OCI-LY1 (cell line): ENCODE results near the gene HLCS.

ENCODE experiments used
- H2AFZ ChIP-seq: fragments of 200-600 bp; sonication (generic), shearing (Covaris generic); 2 replicates; pipeline ENCODE4 v1.6.0; 2014; ENCODE audit warnings: antibody characterized with exemption, mild to moderate bottlenecking, low read length
- H3F3A ChIP-seq: fragments of 200-600 bp; sonication (generic), shearing (Covaris generic); 2 replicates; pipeline ENCODE4 v1.6.0; 2014; ENCODE audit warnings: mild to moderate bottlenecking, antibody characterized with exemption, low read length, moderate library complexity; ENCODE audit not compliant: insufficient read depth
- H3K27ac ChIP-seq: fragments of 200-600 bp; sonication (generic); 2 replicates; pipeline ENCODE4 v1.5.1; 2014; ENCODE audit warnings: low read length, mixed run types, mild to moderate bottlenecking, low read depth; ENCODE audit not compliant: poor library complexity, severe bottlenecking
- H3K27me3 ChIP-seq: fragments of 200-600 bp; sonication (generic); 2 replicates; pipeline ENCODE4 v1.6.0; 2014; ENCODE audit warnings: antibody characterized with exemption, mild to moderate bottlenecking, low read length, moderate library complexity; ENCODE audit not compliant: insufficient read depth
- H3K36me3 ChIP-seq: fragments of 200-600 bp; sonication (generic); 2 replicates; pipeline ENCODE4 v1.6.1; 2014; ENCODE audit warnings: mild to moderate bottlenecking, antibody characterized with exemption, low read length, moderate library complexity, mixed read lengths; ENCODE audit not compliant: insufficient read depth
- H3K4me1 ChIP-seq: fragments of 200-600 bp; sonication (generic); 2 replicates; pipeline ENCODE4 v1.5.1; 2014; ENCODE audit warnings: mild to moderate bottlenecking, low read length, moderate library complexity; ENCODE audit not compliant: insufficient read depth, severe bottlenecking
- H3K4me2 ChIP-seq: fragments of 200-600 bp; sonication (generic), shearing (Covaris generic); 2 replicates; pipeline ENCODE4 v1.6.1; 2014; ENCODE audit warnings: low read length
- H3K4me3 ChIP-seq: fragments of 200-600 bp; sonication (generic); 2 replicates; pipeline ENCODE4 v1.5.1; 2014; ENCODE audit warnings: low read length, low read depth, mild to moderate bottlenecking, mixed read lengths; ENCODE audit not compliant: poor library complexity, severe bottlenecking
- H3K79me2 ChIP-seq: fragments of 200-600 bp; shearing (Covaris generic); 2 replicates; pipeline ENCODE4 v1.6.1; 2016; ENCODE audit warnings: mixed run types, low read length, mixed read lengths; ENCODE audit not compliant: insufficient read depth
- H3K9ac ChIP-seq: fragments of 200-600 bp; sonication (generic), shearing (Covaris generic); 2 replicates; pipeline ENCODE4 v1.6.1; 2014; ENCODE audit warnings: mild to moderate bottlenecking, low read length, mixed read lengths
- H3K9me2 ChIP-seq: fragments of 200-600 bp; sonication (generic), shearing (Covaris generic); 2 replicates; pipeline ENCODE4 v1.6.1; 2014; ENCODE audit warnings: low read depth, mild to moderate bottlenecking, low read length, mixed read lengths
- H3K9me3 ChIP-seq: fragments of 200-600 bp; shearing (Covaris generic); 2 replicates; pipeline ENCODE4 v1.6.1; 2014; ENCODE audit warnings: low read length, mixed read lengths
- H4K20me1 ChIP-seq: fragments of 200-600 bp; sonication (generic), shearing (Covaris generic); 2 replicates; pipeline ENCODE4 v1.6.0; 2016; ENCODE audit warnings: mild to moderate bottlenecking, low read length; ENCODE audit not compliant: insufficient read depth
- EZH2 ChIP-seq: fragments of 200-600 bp; sonication (generic), shearing (Covaris generic); IDR thresholded peaks from 2 replicates; pipeline ENCODE4 v1.8.0; 2017; ENCODE audit warnings: borderline replicate concordance, mixed run types, mild to moderate bottlenecking, antibody characterized with exemption, low read length, moderate library complexity, mixed read lengths
- TF ChIP-seq, protein P1 (sequence below): fragments of 200-600 bp; sonication (generic), shearing (Covaris generic); IDR thresholded peaks from 2 replicates; pipeline ENCODE4 v1.5.1; 2017; ENCODE audit warnings: mild to moderate bottlenecking, antibody characterized with exemption, low read length, moderate library complexity, mixed read lengths

The HLCS gene

DNA sequence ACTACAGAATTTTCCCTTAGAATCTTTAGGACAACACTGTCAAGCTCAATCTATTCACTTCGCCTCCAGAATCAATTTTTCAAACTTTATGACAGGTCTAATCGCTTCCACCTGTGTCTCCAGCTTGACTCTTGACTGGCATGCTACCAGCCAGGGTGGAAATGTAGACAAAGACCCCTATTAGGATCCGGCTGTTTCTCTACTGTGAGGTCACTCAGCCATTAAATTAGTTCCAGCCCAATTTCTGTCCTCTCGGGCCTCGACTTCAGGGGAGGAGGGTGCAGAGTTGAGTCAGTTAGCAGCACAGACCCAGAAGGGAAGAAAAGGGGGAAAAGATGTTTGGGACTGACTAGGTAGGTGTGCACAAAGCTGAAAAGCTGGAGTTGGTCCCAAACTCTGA lies 78.5 kb downstream of the HLCS start:
- H3K27ac ChIP-seq: no peak overlapping the region
- peaks cover 14% of the 10 kb centered on the region for H3K9me3 ChIP-seq
- H3K4me1 ChIP-seq: no peaks in the 10 kb centered on the region
- peaks cover 3% of the 10 kb centered on the region; the same call in 1 of the 2 replicates for H3K36me3 ChIP-seq
- no peak overlapping the region for H3K4me2 ChIP-seq
- no peaks in the 10 kb centered on the region for H4K20me1 ChIP-seq
- H3K79me2 ChIP-seq: no peaks in the 10 kb centered on the region
- H2AFZ ChIP-seq: no peak overlapping the region
- no peaks in the 10 kb centered on the region for H3K27me3 ChIP-seq
- H3K9me2 ChIP-seq: no peaks in the 10 kb centered on the region
- H3K4me3 ChIP-seq: no peak overlapping the region
- no peaks in the 10 kb centered on the region for H3F3A ChIP-seq
- no peak overlapping the region for H3K9ac ChIP-seq
- TF ChIP-seq EZH2: no peak
- TF ChIP-seq, protein P1, sequence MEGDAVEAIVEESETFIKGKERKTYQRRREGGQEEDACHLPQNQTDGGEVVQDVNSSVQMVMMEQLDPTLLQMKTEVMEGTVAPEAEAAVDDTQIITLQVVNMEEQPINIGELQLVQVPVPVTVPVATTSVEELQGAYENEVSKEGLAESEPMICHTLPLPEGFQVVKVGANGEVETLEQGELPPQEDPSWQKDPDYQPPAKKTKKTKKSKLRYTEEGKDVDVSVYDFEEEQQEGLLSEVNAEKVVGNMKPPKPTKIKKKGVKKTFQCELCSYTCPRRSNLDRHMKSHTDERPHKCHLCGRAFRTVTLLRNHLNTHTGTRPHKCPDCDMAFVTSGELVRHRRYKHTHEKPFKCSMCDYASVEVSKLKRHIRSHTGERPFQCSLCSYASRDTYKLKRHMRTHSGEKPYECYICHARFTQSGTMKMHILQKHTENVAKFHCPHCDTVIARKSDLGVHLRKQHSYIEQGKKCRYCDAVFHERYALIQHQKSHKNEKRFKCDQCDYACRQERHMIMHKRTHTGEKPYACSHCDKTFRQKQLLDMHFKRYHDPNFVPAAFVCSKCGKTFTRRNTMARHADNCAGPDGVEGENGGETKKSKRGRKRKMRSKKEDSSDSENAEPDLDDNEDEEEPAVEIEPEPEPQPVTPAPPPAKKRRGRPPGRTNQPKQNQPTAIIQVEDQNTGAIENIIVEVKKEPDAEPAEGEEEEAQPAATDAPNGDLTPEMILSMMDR: no peak

GRCh38 chr21:36883532-36884486 lies 82.7 kb downstream of the HLCS start:
- H3K4me3 ChIP-seq: no peak overlapping the region
- no peaks in the 10 kb centered on the region for H3K27me3 ChIP-seq
- no peak overlapping the region for H2AFZ ChIP-seq
- H3K9me3 ChIP-seq: peaks cover 14% of the 10 kb centered on the region
- no peak overlapping the region for H3K4me2 ChIP-seq
- no peak overlapping the region for H3K27ac ChIP-seq
- no peaks in the 10 kb centered on the region for H3K9me2 ChIP-seq
- H3K4me1 ChIP-seq: no peaks in the 10 kb centered on the region
- peaks cover 3% of the 10 kb centered on the region; the same call in 1 of the 2 replicates for H3K36me3 ChIP-seq
- no peak overlapping the region for H3K9ac ChIP-seq
- no peaks in the 10 kb centered on the region for H3F3A ChIP-seq
- no peaks in the 10 kb centered on the region for H4K20me1 ChIP-seq
- TF ChIP-seq EZH2: no peak
- TF ChIP-seq, protein P1: no peak
- no peaks in the 10 kb centered on the region for H3K79me2 ChIP-seq

- Histone ChIP-seq H3K4me2 (no peak overlapping the region), H3K9ac (no peak overlapping the region), H3K27me3 (no peaks in the 10 kb centered on the region), H3K4me1 (no peaks in the 10 kb centered on the region), H3K4me3 (no peak overlapping the region), H3F3A (no peaks in the 10 kb centered on the region), H4K20me1 (no peaks in the 10 kb centered on the region), H3K79me2 (no peaks in the 10 kb centered on the region), H3K9me3 (peaks cover 15% of the 10 kb centered on the region), H3K27ac (no peak overlapping the region), H3K36me3 (peaks cover 3% of the 10 kb centered on the region; the same call in 1 of the 2 replicates), H2AFZ (no peak overlapping the region), H3K9me2 (no peaks in the 10 kb centered on the region)
- TF ChIP-seq EZH2: no peak
- TF ChIP-seq, protein P1: no peak
Measured at GRCh38 chr21:36882776-36883175, 83.7 kb downstream of the HLCS start.
